Gastrocnemius medialis (tissue), 4 donors: ENCODE measurements around the gene LACRT. TPM values are rescaled to one million over a fixed set of nuclear protein-coding genes. Genes with fewer than 3 reads are reported as not detected.

Experiments used
- ATAC-seq, 2 donors: fragments of 150-250 bp; one replicate each; pipeline ENCODE4 v1.9.1; 2016
- DNase-seq, 2 donors: peaks; one replicate each; pipeline ENCODE4 v3.0.0-alpha.2; 2019
- H3K27ac ChIP-seq, 4 donors: fragments of 200-600 bp; sonication (generic); 1 replicate in 1 of 4; 2 replicates in 3 of 4; pipeline ENCODE4 v1.5.1; 2016 to 2018; ENCODE audit warnings: mild to moderate bottlenecking in 2 of 4, moderate library complexity in 1 of 4
- H3K27me3 ChIP-seq, 3 donors: fragments of 200-600 bp; sonication (generic) in 2 of 3; 1 replicate in 1 of 3; 2 replicates in 2 of 3; pipeline versions ENCODE4 v1.5.1 to v1.6.0; 2016 to 2019; ENCODE audit warnings: mild to moderate bottlenecking in 1 of 3, moderate library complexity in 1 of 3
- H3K36me3 ChIP-seq, 2 donors: fragments of 200-600 bp; sonication (generic) in 1 of 2; one replicate each; pipeline ENCODE4 v1.5.1; 2017 to 2018
- H3K4me1 ChIP-seq, 2 donors: fragments of 200-600 bp; sonication (generic) in 1 of 2; one replicate each; pipeline ENCODE4 v1.5.1; 2016 to 2017; ENCODE audit warnings: mild to moderate bottlenecking in 2 of 2
- H3K4me3 ChIP-seq, 4 donors: fragments of 200-600 bp; sonication (generic) in 3 of 4; 1 replicate in 1 of 4; 2 replicates in 3 of 4; pipeline ENCODE4 v1.5.1; 2016 to 2019; ENCODE audit warnings: mild to moderate bottlenecking in 2 of 4
- H3K9me3 ChIP-seq, 3 donors: fragments of 200-600 bp; sonication (generic) in 2 of 3; 1 replicate in 1 of 3; 2 replicates in 2 of 3; pipeline ENCODE4 v1.5.1; 2016 to 2019
- POLR2A ChIP-seq, 2 donors: fragments of 450-650 bp; IDR thresholded peaks; one replicate each; pipeline ENCODE4 v1.6.1; 2017; ENCODE audit warnings: antibody characterized with exemption in 2 of 2, mild to moderate bottlenecking in 2 of 2, moderate library complexity in 2 of 2
- in situ Hi-C, 4 donors: fragments of 200-750 bp; cut with MboI; loops; one replicate each; pipeline versions ENCODE4 v1.15.0 to v1.8.0; 2017; ENCODE audit warnings: low sequenced_read_pairs in 4 of 4
- intact Hi-C: fragments of 100-400 bp; cut with DNase I; formaldehyde crosslinking; loops from one replicate; pipeline ENCODE4 v1.15.1; 2023; ENCODE audit warnings: low total_unique reads
- total RNA-seq, 4 donors: library from RNA; depleted of rRNA; stranded (reverse); fragments of >200 nt; gene quantifications; one replicate each; pipeline versions ENCODE4 v1.1.0 to v1.2.3, GENCODE V29; 2016
- TF ChIP-seq, protein P1 (sequence below), 5 experiments: fragments of 450-650 bp in 3 of 5; fragments of 200-600 bp in 2 of 5; sonication (generic) in 2 of 5; IDR thresholded peaks in 4 of 5; conservative IDR thresholded peaks in 1 of 5; 1 replicate in 4 of 5; 2 replicates in 1 of 5; pipeline ENCODE4 v1.5.1; 2016 to 2019; ENCODE audit warnings: antibody characterized with exemption in 5 of 5, mild to moderate bottlenecking in 3 of 5, moderate library complexity in 3 of 5

Gene LACRT
- total RNA-seq, 4 donors from 2014 or later: not detected

GRCh38 chr12:54593725-54594124 is 41.0 kb downstream of the LACRT start:
- no peaks in the 10 kb centered on the region for H3K27me3 ChIP-seq
- in situ Hi-C loops: loop anchor here in 3 of 4 donors (10.0 to 25.0 kb wide), 2 partner anchors 361 to 369 kb away; no protein-coding TSS in a partner anchor
- no peak overlapping the region for H3K27ac ChIP-seq
- ATAC-seq (no peak), DNase-seq (no peak)
- peaks cover 8 to 19% of the 10 kb centered on the region in 2 donors for H3K4me1 ChIP-seq
- intact Hi-C loops: no loop called here
- TF ChIP-seq POLR2A (IDR thresholded peaks at IDR 0.05): no peak
- TF ChIP-seq, protein P1, sequence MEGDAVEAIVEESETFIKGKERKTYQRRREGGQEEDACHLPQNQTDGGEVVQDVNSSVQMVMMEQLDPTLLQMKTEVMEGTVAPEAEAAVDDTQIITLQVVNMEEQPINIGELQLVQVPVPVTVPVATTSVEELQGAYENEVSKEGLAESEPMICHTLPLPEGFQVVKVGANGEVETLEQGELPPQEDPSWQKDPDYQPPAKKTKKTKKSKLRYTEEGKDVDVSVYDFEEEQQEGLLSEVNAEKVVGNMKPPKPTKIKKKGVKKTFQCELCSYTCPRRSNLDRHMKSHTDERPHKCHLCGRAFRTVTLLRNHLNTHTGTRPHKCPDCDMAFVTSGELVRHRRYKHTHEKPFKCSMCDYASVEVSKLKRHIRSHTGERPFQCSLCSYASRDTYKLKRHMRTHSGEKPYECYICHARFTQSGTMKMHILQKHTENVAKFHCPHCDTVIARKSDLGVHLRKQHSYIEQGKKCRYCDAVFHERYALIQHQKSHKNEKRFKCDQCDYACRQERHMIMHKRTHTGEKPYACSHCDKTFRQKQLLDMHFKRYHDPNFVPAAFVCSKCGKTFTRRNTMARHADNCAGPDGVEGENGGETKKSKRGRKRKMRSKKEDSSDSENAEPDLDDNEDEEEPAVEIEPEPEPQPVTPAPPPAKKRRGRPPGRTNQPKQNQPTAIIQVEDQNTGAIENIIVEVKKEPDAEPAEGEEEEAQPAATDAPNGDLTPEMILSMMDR (IDR thresholded peaks at IDR 0.05 in 4 of 5, conservative IDR thresholded peaks at IDR 0.05 in 1 of 5): no peak
- H3K9me3 ChIP-seq: no peaks in the 10 kb centered on the region
- no peaks in the 10 kb centered on the region for H3K36me3 ChIP-seq
- H3K4me3 ChIP-seq: no peak overlapping the region

- Histone ChIP-seq H3K4me1 (peaks cover 9 to 21% of the 10 kb centered on the region in 2 donors), H3K27me3 (no peaks in the 10 kb centered on the region), H3K36me3 (no peaks in the 10 kb centered on the region), H3K4me3 (no peak overlapping the region), H3K9me3 (no peaks in the 10 kb centered on the region), H3K27ac (no peak overlapping the region)
- TF ChIP-seq POLR2A (IDR thresholded peaks at IDR 0.05): no peak
- TF ChIP-seq, protein P1 (IDR thresholded peaks at IDR 0.05 in 4 of 5, conservative IDR thresholded peaks at IDR 0.05 in 1 of 5): no peak
- intact Hi-C loops: no loop called here
- in situ Hi-C loops: loop anchor here in 3 of 4 donors (10.0 to 25.0 kb wide), 2 partner anchors 362 to 369 kb away; no protein-coding TSS in a partner anchor
- DNase-seq (no peak), ATAC-seq (no peak)
Observed at GRCh38 chr12:54593135-54593534, 41.6 kb downstream of the LACRT start.

GRCh38 chr12:54592316-54592715 is 42.4 kb downstream of the LACRT start:
- in situ Hi-C loops: loop anchor here in 3 of 4 donors (10.0 to 25.0 kb wide), 2 partner anchors 362 to 370 kb away; no protein-coding TSS in a partner anchor
- Histone ChIP-seq H3K9me3 (no peaks in the 10 kb centered on the region), H3K27ac (no peak overlapping the region), H3K4me3 (no peak overlapping the region), H3K36me3 (no peaks in the 10 kb centered on the region), H3K27me3 (no peaks in the 10 kb centered on the region), H3K4me1 (peaks cover 9 to 21% of the 10 kb centered on the region in 2 donors)
- no peak for TF ChIP-seq POLR2A (IDR thresholded peaks at IDR 0.05)
- TF ChIP-seq, protein P1 (IDR thresholded peaks at IDR 0.05 in 4 of 5, conservative IDR thresholded peaks at IDR 0.05 in 1 of 5): no peak
- no peak for DNase-seq
- ATAC-seq: no peak
- intact Hi-C loops: no loop called here

- Histone ChIP-seq H3K4me1 (peaks cover 19 to 33% of the 10 kb centered on the region in 2 donors), H3K27ac (peak overlapping the region; percentile 24 to 95 (median 62)), H3K27me3 (no peaks in the 10 kb centered on the region), H3K4me3 (no peak overlapping the region), H3K36me3 (no peaks in the 10 kb centered on the region), H3K9me3 (no peaks in the 10 kb centered on the region)
- intact Hi-C loops: no loop called here
- peak in 1 of 2 donors; percentile 19 for TF ChIP-seq POLR2A (IDR thresholded peaks at IDR 0.05)
- TF ChIP-seq, protein P1 (IDR thresholded peaks at IDR 0.05 in 4 of 5, conservative IDR thresholded peaks at IDR 0.05 in 1 of 5): no peak
- ATAC-seq (no peak), DNase-seq (no peak)
- in situ Hi-C loops: loop anchor here in 3 of 4 donors (10.0 to 25.0 kb wide), 2 partner anchors 364 to 371 kb away; no protein-coding TSS in a partner anchor
Observed at GRCh38 chr12:54590978-54591591, 43.6 kb downstream of the LACRT start.
